Astrocyte (in vitro differentiated cells and primary cell): ENCODE results near the gene CLCN5. TPM values are rescaled to one million over a fixed set of nuclear protein-coding genes. Genes with fewer than 3 reads are reported as not detected.
A peak's percentile ranks its signal among the peaks of the same experiment; 100 is the strongest.

Source experiments
- DNase-seq: peaks from one replicate; pipeline ENCODE4 v3.0.0-alpha.2; 2010; ENCODE audit warnings: low read depth
- FAIRE-seq: peaks from 2 replicates; lab custom pipeline; 2011; peaks lifted over from hg19 to GRCh38; lab: Jason Lieb, UNC
- H2AFZ ChIP-seq: 2 replicates; pipeline ENCODE4 v1.6.0; 2012; ENCODE audit warnings: low read depth, low read length, inconsistent platforms
- H3K27ac ChIP-seq: 2 replicates; pipeline ENCODE4 v1.5.1; 2011; ENCODE audit warnings: low read depth, low read length, inconsistent platforms
- H3K27me3 ChIP-seq: 2 replicates; pipeline ENCODE4 v1.6.0; 2011; ENCODE audit warnings: low read length, inconsistent platforms; ENCODE audit not compliant: insufficient read depth
- H3K36me3 ChIP-seq: 2 replicates; pipeline ENCODE4 v1.5.1; 2011; ENCODE audit warnings: low read length, inconsistent platforms; ENCODE audit not compliant: insufficient read depth
- H3K4me1 ChIP-seq: 2 replicates; pipeline ENCODE4 v1.5.1; 2011; ENCODE audit warnings: low read length, inconsistent platforms; ENCODE audit not compliant: insufficient read depth
- H3K4me2 ChIP-seq: 2 replicates; pipeline ENCODE4 v1.6.0; 2012; ENCODE audit warnings: low read length, inconsistent platforms
- H3K4me3 ChIP-seq: 2 replicates; pipeline ENCODE4 v1.5.1; 2011; ENCODE audit warnings: low read depth, mild to moderate bottlenecking, low read length, inconsistent platforms; ENCODE audit not compliant: insufficient read depth
- H3K79me2 ChIP-seq: 2 replicates; pipeline ENCODE4 v1.6.0; 2012; ENCODE audit warnings: mild to moderate bottlenecking, low read length, inconsistent platforms; ENCODE audit not compliant: insufficient read depth
- H3K9ac ChIP-seq: 2 replicates; pipeline ENCODE4 v1.6.0; 2012; ENCODE audit warnings: mild to moderate bottlenecking, low read length, inconsistent platforms
- H3K9me3 ChIP-seq: 2 replicates; pipeline ENCODE4 v1.5.1; 2012; ENCODE audit warnings: low read depth, mild to moderate bottlenecking, low read length, inconsistent platforms; ENCODE audit not compliant: insufficient read depth
- H4K20me1 ChIP-seq: 2 replicates; pipeline ENCODE4 v1.6.0; 2012; ENCODE audit warnings: low read length, inconsistent platforms; ENCODE audit not compliant: insufficient read depth
- H3K27ac Mint-ChIP-seq: one replicate; pipeline ENCODE4 v1.8.0; 2021; ENCODE audit warnings: mild to moderate bottlenecking, mixed read lengths; ENCODE audit not compliant: unreplicated experiment
- H3K27me3 Mint-ChIP-seq: one replicate; pipeline ENCODE4 v1.8.0; 2021; ENCODE audit warnings: low read depth, mixed read lengths; ENCODE audit not compliant: unreplicated experiment
- H3K36me3 Mint-ChIP-seq: one replicate; pipeline ENCODE4 v1.8.0; 2021; ENCODE audit warnings: low read depth, mixed read lengths; ENCODE audit not compliant: unreplicated experiment
- H3K4me1 Mint-ChIP-seq: one replicate; pipeline ENCODE4 v1.8.0; 2021; ENCODE audit warnings: low read depth, mixed read lengths; ENCODE audit not compliant: unreplicated experiment
- H3K4me3 Mint-ChIP-seq: one replicate; pipeline ENCODE4 v1.8.0; 2021; ENCODE audit warnings: mild to moderate bottlenecking, moderate library complexity, mixed read lengths; ENCODE audit not compliant: unreplicated experiment
- H3K9me3 Mint-ChIP-seq: one replicate; pipeline ENCODE4 v1.8.0; 2021; ENCODE audit warnings: mild to moderate bottlenecking, mixed read lengths; ENCODE audit not compliant: unreplicated experiment
- EZH2 ChIP-seq: IDR thresholded peaks from 2 replicates; pipeline ENCODE4 v1.6.1; 2012; ENCODE audit warnings: mild to moderate bottlenecking, low read length, inconsistent platforms; ENCODE audit not compliant: insufficient read depth
- total RNA-seq: library from RNA; stranded (reverse); gene quantifications from 2 replicates; pipeline ENCODE4 v1.2.1, GENCODE V29; 2021
- TF ChIP-seq, protein P1 (sequence below): IDR thresholded peaks from 2 replicates; pipeline ENCODE4 v1.5.1; 2011; ENCODE audit warnings: low read depth, mild to moderate bottlenecking, inconsistent platforms, low read length, moderate library complexity; ENCODE audit not compliant: insufficient read depth

The CLCN5 gene
- total RNA-seq, 1 donor from 2014 or later, result 16.7 TPM

DNA sequence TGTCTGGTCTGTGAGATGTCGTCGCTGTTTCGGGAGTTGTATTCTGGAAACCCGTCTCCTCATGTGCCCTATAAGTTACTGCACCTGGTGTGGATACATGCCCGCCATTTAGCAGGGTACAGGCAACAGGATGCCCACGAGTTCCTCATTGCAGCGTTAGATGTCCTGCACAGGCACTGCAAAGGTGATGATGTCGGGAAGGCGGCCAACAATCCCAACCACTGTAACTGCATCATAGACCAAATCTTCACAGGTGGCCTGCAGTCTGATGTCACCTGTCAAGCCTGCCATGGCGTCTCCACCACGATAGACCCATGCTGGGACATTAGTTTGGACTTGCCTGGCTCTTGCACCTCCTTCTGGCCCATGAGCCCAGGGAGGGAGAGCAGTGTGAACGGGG, 41.7 kb upstream of the CLCN5 start:
- Mint-ChIP-seq H3K27me3 (no peaks in the 10 kb centered on the region), H3K9me3 (no peaks in the 10 kb centered on the region), H3K4me1 (peaks cover 2% of the 10 kb centered on the region), H3K36me3 (no peaks in the 10 kb centered on the region), H3K4me3 (no peak overlapping the region), H3K27ac (no peak overlapping the region)
- H3K4me1 ChIP-seq, result peaks cover 3% of the 10 kb centered on the region
- DNase-seq, result no peak
- no peaks in the 10 kb centered on the region for H4K20me1 ChIP-seq
- no peak overlapping the region for H3K27ac ChIP-seq
- no peaks in the 10 kb centered on the region for H3K36me3 ChIP-seq
- H3K79me2 ChIP-seq, result peaks cover 8% of the 10 kb centered on the region
- H3K9me3 ChIP-seq, result no peaks in the 10 kb centered on the region
- H3K9ac ChIP-seq, result no peak overlapping the region
- H3K4me3 ChIP-seq, result no peak overlapping the region
- no peak overlapping the region for H2AFZ ChIP-seq
- H3K4me2 ChIP-seq, result peak overlapping the region; percentile 85
- FAIRE-seq, result no peak
- no peaks in the 10 kb centered on the region for H3K27me3 ChIP-seq
- TF ChIP-seq, protein P1, sequence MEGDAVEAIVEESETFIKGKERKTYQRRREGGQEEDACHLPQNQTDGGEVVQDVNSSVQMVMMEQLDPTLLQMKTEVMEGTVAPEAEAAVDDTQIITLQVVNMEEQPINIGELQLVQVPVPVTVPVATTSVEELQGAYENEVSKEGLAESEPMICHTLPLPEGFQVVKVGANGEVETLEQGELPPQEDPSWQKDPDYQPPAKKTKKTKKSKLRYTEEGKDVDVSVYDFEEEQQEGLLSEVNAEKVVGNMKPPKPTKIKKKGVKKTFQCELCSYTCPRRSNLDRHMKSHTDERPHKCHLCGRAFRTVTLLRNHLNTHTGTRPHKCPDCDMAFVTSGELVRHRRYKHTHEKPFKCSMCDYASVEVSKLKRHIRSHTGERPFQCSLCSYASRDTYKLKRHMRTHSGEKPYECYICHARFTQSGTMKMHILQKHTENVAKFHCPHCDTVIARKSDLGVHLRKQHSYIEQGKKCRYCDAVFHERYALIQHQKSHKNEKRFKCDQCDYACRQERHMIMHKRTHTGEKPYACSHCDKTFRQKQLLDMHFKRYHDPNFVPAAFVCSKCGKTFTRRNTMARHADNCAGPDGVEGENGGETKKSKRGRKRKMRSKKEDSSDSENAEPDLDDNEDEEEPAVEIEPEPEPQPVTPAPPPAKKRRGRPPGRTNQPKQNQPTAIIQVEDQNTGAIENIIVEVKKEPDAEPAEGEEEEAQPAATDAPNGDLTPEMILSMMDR, result no peak
- no peak for TF ChIP-seq EZH2

DNA sequence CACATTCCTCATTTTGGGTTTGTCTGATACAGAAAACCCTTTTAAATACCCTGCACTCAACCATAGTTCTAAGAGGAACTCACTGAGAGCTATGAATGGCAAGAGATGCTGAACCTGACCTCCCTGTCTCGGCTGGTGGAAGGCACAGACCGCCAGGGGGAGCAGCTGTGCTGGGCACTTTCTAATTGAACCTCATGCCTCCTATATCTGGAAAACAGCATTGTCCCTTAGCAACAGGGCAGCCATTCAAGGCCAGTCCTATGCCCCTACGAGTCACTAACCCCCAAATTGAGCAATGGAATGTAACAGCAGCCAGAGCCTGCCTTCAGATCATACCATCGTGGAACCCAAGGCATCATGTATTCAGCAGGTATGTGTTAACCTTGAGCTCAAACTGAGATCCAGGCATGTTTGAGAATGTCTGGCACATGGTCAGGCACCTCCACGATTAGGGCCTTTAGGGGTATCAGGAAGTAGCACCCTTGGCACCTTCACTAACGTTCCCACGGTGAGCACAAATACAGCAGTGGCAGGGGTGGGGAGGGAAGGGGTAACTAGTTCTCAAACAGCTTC, 38.0 kb upstream of the CLCN5 start:
- no peak overlapping the region for H3K4me3 Mint-ChIP-seq
- H3K9me3 ChIP-seq, result no peaks in the 10 kb centered on the region

DNA sequence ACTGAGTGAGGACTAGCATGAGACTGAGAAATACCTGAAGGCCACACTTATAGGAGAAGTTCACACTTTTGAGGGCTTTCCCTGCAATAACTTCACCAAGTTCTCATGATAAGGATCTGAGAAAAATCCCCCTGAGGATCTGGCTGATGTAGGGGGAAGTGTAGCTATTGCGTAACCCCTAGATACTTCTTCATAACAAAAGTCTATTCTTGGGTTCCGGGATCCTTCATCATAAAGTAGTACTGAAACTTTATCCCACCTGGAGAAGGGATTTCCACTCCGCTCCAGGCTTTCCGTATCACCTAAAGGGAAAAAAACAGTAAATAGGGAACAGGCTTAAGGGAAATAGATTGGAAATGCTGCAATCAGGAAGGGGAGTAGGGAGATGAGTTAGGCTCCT, 29.9 kb upstream of the CLCN5 start:
- Histone ChIP-seq H3K27ac (no peak overlapping the region), H3K4me2 (no peak overlapping the region), H3K9me3 (no peaks in the 10 kb centered on the region), H3K4me3 (no peak overlapping the region), H3K9ac (no peak overlapping the region), H2AFZ (no peak overlapping the region), H3K36me3 (no peaks in the 10 kb centered on the region), H3K27me3 (no peaks in the 10 kb centered on the region), H4K20me1 (no peaks in the 10 kb centered on the region), H3K4me1 (no peaks in the 10 kb centered on the region), H3K79me2 (no peaks in the 10 kb centered on the region)
- no peaks in the 10 kb centered on the region for H3K27me3 Mint-ChIP-seq
- DNase-seq (no peak), FAIRE-seq (no peak)
- H3K4me3 Mint-ChIP-seq, result no peak overlapping the region
- H3K36me3 Mint-ChIP-seq, result no peaks in the 10 kb centered on the region
- H3K4me1 Mint-ChIP-seq, result no peaks in the 10 kb centered on the region
- no peak overlapping the region for H3K27ac Mint-ChIP-seq
- H3K9me3 Mint-ChIP-seq, result peaks cover 3% of the 10 kb centered on the region
- TF ChIP-seq EZH2, result no peak
- TF ChIP-seq, protein P1, result no peak

More for the DNA sequence above, 38.0 kb upstream of the CLCN5 start:
- H2AFZ ChIP-seq, result no peak overlapping the region
- peaks cover 3% of the 10 kb centered on the region for H3K4me1 ChIP-seq
- peaks cover 8% of the 10 kb centered on the region for H3K79me2 ChIP-seq
- H3K27ac Mint-ChIP-seq, result no peak overlapping the region
- H3K27ac ChIP-seq, result no peak overlapping the region
- no peaks in the 10 kb centered on the region for H3K9me3 Mint-ChIP-seq
- peak; percentile 41 for FAIRE-seq
- H3K36me3 ChIP-seq, result no peaks in the 10 kb centered on the region
- peaks cover 2% of the 10 kb centered on the region for H3K4me1 Mint-ChIP-seq
- no peaks in the 10 kb centered on the region for H4K20me1 ChIP-seq
- H3K4me3 ChIP-seq, result no peak overlapping the region
- H3K4me2 ChIP-seq, result no peak overlapping the region
- H3K36me3 Mint-ChIP-seq, result no peaks in the 10 kb centered on the region
- no peak overlapping the region for H3K9ac ChIP-seq
- H3K27me3 Mint-ChIP-seq, result no peaks in the 10 kb centered on the region
- no peaks in the 10 kb centered on the region for H3K27me3 ChIP-seq
- TF ChIP-seq EZH2, result no peak
- TF ChIP-seq, protein P1, result peak; percentile 60
- DNase-seq, result no peak
